Measurements from ENCODE around the gene PPP1R26.
"Not testable (repeated sequence)": the region's sequence is repeated elsewhere in the genome, so short reads cannot be mapped to it uniquely, and the experiment has no call there.

PPP1R26 gene

DNA sequence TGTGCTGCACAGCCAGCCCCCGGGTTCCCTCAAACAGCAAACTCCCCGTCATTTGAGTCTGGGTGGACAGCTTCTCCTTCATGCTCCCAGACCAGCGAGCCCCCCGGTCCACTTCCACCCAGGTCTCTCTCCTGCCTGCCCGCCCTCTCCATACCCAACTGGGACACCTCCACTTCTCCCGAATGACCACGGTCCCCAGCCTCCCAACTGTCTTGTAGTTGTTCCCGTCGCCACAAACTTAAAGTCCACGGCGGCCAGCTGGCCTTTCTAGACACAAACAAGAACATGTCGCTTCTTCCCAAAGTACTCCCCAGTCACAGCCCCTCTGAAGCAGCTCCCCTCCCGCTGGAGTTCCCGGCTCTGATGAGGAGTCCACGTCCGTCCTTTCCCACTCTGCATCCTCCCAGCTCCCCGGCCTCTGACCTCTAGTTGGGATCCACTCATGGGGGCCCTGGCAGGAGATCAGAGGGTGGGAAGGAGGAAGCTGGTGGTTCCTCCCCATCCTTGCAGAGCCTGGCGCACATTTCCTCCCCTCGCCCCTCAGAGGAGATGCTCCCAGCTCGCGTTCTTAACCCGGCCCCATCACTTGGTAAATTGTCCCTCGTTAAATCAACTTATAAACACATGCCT lies 24.1 kb upstream of the PPP1R26 start:
- TF ChIP-seq, protein P1, sequence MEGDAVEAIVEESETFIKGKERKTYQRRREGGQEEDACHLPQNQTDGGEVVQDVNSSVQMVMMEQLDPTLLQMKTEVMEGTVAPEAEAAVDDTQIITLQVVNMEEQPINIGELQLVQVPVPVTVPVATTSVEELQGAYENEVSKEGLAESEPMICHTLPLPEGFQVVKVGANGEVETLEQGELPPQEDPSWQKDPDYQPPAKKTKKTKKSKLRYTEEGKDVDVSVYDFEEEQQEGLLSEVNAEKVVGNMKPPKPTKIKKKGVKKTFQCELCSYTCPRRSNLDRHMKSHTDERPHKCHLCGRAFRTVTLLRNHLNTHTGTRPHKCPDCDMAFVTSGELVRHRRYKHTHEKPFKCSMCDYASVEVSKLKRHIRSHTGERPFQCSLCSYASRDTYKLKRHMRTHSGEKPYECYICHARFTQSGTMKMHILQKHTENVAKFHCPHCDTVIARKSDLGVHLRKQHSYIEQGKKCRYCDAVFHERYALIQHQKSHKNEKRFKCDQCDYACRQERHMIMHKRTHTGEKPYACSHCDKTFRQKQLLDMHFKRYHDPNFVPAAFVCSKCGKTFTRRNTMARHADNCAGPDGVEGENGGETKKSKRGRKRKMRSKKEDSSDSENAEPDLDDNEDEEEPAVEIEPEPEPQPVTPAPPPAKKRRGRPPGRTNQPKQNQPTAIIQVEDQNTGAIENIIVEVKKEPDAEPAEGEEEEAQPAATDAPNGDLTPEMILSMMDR (IDR thresholded peaks at IDR 0.05; ENCODE audit: low read depth, low read length): no peak
- no peak overlapping the region for H3K4me3 ChIP-seq (ENCODE audit: low read depth, low read length)

DNA sequence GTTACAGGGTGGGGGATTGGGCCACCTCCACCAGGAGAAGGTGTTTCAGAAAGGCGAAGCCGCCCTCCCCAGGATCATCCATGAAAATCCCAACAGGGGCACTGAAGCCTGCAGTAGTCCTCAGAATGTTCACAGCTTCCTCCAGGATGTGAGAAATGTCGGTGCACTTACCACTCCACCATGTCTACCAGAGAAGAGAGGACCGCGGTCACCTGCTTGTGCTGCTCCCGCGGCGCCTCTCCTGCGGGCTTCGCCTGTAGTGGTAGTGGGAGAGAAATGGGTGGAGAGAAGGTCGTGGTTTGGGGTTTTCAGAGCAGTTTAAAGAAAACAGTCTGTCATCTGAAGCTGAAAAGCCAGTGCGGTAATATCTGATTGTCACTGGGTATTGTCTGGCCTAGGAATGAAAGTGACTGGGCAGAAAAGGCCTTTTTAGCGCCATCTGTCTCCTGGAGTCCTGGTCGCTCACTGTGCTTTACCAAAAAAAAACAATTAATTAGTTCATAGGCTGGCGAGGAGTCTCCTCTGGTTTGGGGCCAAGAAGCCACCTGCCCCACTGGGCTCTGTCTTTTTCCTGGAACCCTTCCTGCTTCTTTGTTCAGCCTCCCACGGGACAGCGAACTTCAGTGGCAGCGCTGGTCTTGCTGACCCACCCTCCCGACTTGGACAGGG lies 23.0 kb upstream of the PPP1R26 start:
- TF ChIP-seq, protein P1 (IDR thresholded peaks at IDR 0.05; ENCODE audit: low read depth, low read length): no peak
- H3K4me3 ChIP-seq (ENCODE audit: low read depth, low read length): no peak overlapping the region

DNA sequence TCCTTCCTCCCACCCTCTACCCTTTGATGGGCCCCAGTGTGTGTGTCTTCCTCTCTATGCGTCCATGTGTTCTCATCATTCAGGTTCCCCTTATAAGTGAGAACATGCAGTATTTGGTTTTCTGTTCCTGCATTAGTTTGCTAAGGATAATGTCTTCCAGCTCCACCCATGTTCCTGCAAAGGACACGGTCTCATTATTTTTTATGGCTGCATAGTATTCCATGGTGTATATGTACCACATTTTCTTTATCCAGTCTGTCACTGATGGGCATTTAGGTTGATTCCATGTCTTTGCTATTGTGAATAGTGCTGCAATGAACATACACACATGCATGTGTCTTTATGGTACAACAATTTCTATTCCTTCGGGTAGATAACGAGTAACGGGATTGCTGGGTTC lies 21.1 kb upstream of the PPP1R26 start:
- H3K4me3 ChIP-seq (ENCODE audit: low read depth, low read length): not testable (repeated sequence)

DNA sequence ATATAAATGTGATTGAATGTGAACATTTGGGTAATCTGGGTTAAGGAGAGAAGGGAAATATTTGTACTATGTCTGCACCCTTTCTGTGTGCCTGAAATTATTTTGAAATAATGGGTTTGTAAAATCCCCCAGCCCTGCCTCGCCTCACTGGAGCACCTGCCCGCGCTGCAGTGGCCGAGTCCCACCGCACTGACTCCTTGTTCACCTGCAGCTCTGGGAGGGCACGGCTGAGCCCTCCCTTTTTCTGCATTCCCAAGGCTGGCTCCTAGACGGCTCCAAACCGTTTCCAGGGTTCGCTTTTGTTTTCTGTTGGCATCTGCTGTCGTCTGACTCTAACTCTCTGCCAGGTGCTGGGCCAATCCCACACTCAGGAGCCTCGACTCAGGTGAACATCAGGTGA lies 17.6 kb upstream of the PPP1R26 start:
- H3K4me3 ChIP-seq (ENCODE audit: low read depth, low read length): no peak overlapping the region
- TF ChIP-seq, protein P1 (IDR thresholded peaks at IDR 0.05; ENCODE audit: low read depth, low read length): no peak

DNA sequence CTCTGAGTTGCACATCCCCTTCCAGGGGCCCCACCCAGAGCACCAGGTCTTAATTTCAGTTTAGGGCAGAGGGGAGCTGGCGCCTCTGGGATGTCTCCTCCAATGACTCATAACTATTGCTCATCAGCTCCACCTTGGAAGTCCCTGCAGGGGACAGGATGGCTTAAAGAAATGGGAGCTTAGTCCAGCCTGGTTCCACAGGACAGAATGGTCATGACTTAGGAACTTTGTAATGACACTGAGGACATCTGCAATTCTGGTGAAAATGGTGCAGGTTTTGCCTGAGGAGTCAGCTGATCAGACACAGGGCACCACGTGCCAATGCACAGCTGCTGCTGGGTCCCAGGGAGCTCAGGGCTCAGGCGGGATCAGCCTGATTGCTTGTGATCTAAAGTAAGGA lies 16.4 kb upstream of the PPP1R26 start:
- no peak overlapping the region for H3K4me3 ChIP-seq (ENCODE audit: low read depth, low read length)
- TF ChIP-seq, protein P1 (IDR thresholded peaks at IDR 0.05; ENCODE audit: low read depth, low read length): no peak

DNA sequence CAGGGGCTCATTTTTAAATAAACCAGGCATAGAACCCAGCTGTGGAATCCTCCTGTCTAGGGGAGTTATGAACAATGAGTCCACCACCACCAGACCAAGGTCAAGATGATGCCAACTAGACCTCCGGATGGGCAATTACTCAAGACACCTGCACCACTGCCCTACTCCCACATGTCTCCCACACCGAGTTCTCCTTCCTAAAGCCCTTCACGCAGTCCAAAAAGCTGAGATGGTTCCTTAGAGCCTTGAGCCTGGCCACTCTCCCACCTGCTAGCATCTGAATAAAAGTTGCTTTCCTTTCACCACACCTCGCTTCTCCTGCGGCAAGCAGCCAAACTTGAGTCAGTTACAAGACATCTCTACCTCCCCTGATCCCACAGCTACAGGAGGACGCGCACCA lies 15.4 kb upstream of the PPP1R26 start:
- no peak overlapping the region for H3K4me3 ChIP-seq (ENCODE audit: low read depth, low read length)
- TF ChIP-seq, protein P1 (IDR thresholded peaks at IDR 0.05; ENCODE audit: low read depth, low read length): no peak

DNA sequence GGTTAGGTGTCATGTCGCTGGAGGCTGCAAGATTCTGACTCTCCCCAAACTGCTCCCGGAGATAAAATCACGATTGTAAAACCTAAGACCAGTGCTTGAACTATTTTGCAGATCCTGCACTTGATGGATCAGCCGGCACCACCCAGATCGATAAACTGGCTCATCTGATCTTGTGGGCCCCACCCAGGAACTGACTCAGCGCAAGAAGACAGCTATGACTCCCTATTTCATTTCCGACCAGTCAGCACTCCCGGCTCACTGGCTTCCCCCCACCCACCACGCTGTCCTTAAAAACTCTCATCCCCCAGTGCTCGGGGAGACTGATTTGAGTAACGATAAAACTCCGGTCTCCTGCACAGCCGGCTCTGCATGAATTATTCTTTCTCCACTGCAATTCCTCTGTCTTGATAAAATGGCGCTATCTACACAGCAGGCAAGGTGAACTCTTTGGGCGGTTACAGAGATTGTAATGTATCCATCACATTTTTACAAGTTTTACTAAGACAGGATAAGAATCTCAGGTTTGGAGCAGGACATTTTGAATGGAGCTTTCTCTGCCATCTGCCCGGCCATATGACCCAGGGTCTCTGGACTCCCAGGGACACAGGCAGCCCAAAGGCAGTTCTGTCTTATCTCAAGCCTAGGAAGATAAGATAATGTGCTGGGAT lies 10.6 kb upstream of the PPP1R26 start:
- H3K4me3 ChIP-seq (ENCODE audit: low read depth, low read length): no peak overlapping the region
- TF ChIP-seq, protein P1 (IDR thresholded peaks at IDR 0.05; ENCODE audit: low read depth, low read length): no peak
